Neuronal stem cell (in vitro differentiated cells): ENCODE data around the gene RPUSD1.
A peak's percentile ranks its signal among the peaks of the same experiment; 100 is the strongest.

Experiments used
- DNase-seq: peaks from one replicate; pipeline ENCODE4 v3.0.0-alpha.2; 2013; ENCODE audit warnings: low spot score
- H2AFZ ChIP-seq: one replicate; pipeline ENCODE4 v1.6.1; 2013; ENCODE audit warnings: mild to moderate bottlenecking, low read length, inconsistent platforms
- H2AK5ac ChIP-seq: 2 replicates; pipeline ENCODE4 v1.6.1; 2013; ENCODE audit warnings: low read depth, mild to moderate bottlenecking, inconsistent platforms, low read length, moderate library complexity, mixed read lengths
- H2BK120ac ChIP-seq: 2 replicates; pipeline ENCODE4 v1.6.1; 2013; ENCODE audit warnings: low read depth, mild to moderate bottlenecking, inconsistent platforms, low read length, moderate library complexity, mixed read lengths
- H2BK12ac ChIP-seq: one replicate; pipeline ENCODE4 v1.6.1; 2013; ENCODE audit warnings: low read length, inconsistent platforms
- H2BK15ac ChIP-seq: 2 replicates; pipeline ENCODE4 v1.6.1; 2013; ENCODE audit warnings: mild to moderate bottlenecking, low read length, inconsistent platforms, mixed read lengths
- H2BK5ac ChIP-seq: one replicate; pipeline ENCODE4 v1.6.1; 2013; ENCODE audit warnings: inconsistent platforms, mild to moderate bottlenecking, low read length, moderate library complexity
- H3K14ac ChIP-seq: one replicate; pipeline ENCODE4 v1.6.1; 2013; ENCODE audit warnings: low read length, inconsistent platforms
- H3K18ac ChIP-seq: 2 replicates; pipeline ENCODE4 v1.6.1; 2013; ENCODE audit warnings: low read length, inconsistent platforms
- H3K23ac ChIP-seq: 2 replicates; pipeline ENCODE4 v1.6.1; 2013; ENCODE audit warnings: low read depth, mild to moderate bottlenecking, mixed read lengths, low read length, inconsistent platforms; ENCODE audit not compliant: poor library complexity
- H3K27ac ChIP-seq: replicated peaks from 3 replicates; pipeline ENCODE4 v1.5.1; 2013; ENCODE audit warnings: low read length, inconsistent platforms
- H3K27me3 ChIP-seq, 3 experiments: 2 replicates each; pipeline ENCODE4 v1.6.1; 2013; ENCODE audit warnings: low read length in 3 of 3, mild to moderate bottlenecking in 2 of 3, inconsistent platforms in 1 of 3, low read depth in 1 of 3, mixed read lengths in 1 of 3, moderate library complexity in 1 of 3; ENCODE audit not compliant: control insufficient read depth in 3 of 3, insufficient read depth in 3 of 3
- H3K36me3 ChIP-seq, 2 donors: replicated peaks in 1 of 2; 2 replicates each; pipeline ENCODE4 v1.6.1; 2013; ENCODE audit warnings: low read length in 2 of 2; ENCODE audit not compliant: control insufficient read depth in 2 of 2, insufficient read depth in 2 of 2
- H3K4ac ChIP-seq: 2 replicates; pipeline ENCODE4 v1.6.1; 2013; ENCODE audit warnings: inconsistent platforms, mild to moderate bottlenecking, low read length, moderate library complexity
- H3K4me1 ChIP-seq, 2 donors: 1 replicate in 1 of 2; 2 replicates in 1 of 2; pipeline ENCODE4 v1.6.1; 2013; ENCODE audit warnings: low read length in 2 of 2, low read depth in 1 of 2; ENCODE audit not compliant: control insufficient read depth in 2 of 2, insufficient read depth in 1 of 2
- H3K4me2 ChIP-seq: one replicate; pipeline ENCODE4 v1.6.1; 2013; ENCODE audit warnings: mild to moderate bottlenecking, low read length, inconsistent platforms; ENCODE audit not compliant: insufficient read depth, poor library complexity, severe bottlenecking
- H3K4me3 ChIP-seq, 2 donors: 2 replicates each; pipeline ENCODE4 v1.5.1; 2013; ENCODE audit warnings: low read length in 2 of 2, mild to moderate bottlenecking in 2 of 2, inconsistent platforms in 1 of 2, moderate library complexity in 1 of 2
- H3K79me1 ChIP-seq: one replicate; pipeline ENCODE4 v1.6.1; 2013; ENCODE audit warnings: low read depth, mild to moderate bottlenecking, inconsistent platforms, low read length, moderate library complexity
- H3K9ac ChIP-seq: one replicate; pipeline ENCODE4 v1.6.1; 2013; ENCODE audit warnings: mild to moderate bottlenecking, low read depth, low read length, inconsistent platforms; ENCODE audit not compliant: poor library complexity
- H3K9me3 ChIP-seq, 2 donors: replicated peaks in 1 of 2; 2 replicates each; pipeline versions ENCODE3 to v1.6.1; 2013; ENCODE audit warnings: low read length in 2 of 2, mild to moderate bottlenecking in 2 of 2, inconsistent platforms in 1 of 2, low read depth in 1 of 2, mixed read lengths in 1 of 2, moderate library complexity in 1 of 2; ENCODE audit not compliant: control insufficient read depth in 2 of 2, insufficient read depth in 1 of 2
- H4K8ac ChIP-seq: one replicate; pipeline ENCODE4 v1.6.1; 2013; ENCODE audit warnings: low read depth, mild to moderate bottlenecking, inconsistent platforms, low read length, moderate library complexity
- H4K91ac ChIP-seq: one replicate; pipeline ENCODE4 v1.6.1; 2013; ENCODE audit warnings: low read length, low read depth, mild to moderate bottlenecking, inconsistent platforms; ENCODE audit not compliant: poor library complexity
- WGBS, 2 donors: extraction: QIAGEN DNeasy Blood & Tissue Kit; methylation state at CpG; one replicate each; pipeline ENCODE4 v1.1.7; 2013; ENCODE audit warnings: missing lambda C conversion rate in 2 of 2, mixed read lengths in 1 of 2; ENCODE audit not compliant: insufficient read length in 2 of 2, insufficient replicate concordance in 1 of 2; ENCODE audit errors: extremely low coverage in 2 of 2; 5-methylcytosine and 5-hydroxymethylcytosine counted together

Gene RPUSD1

GRCh38 chr16:764848-765487, 23.2 kb downstream of the RPUSD1 start:
- WGBS, 2 donors = no CpG with 5 or more reads among the region's 38 CpGs
- Histone ChIP-seq H3K9ac (peak overlapping the region; percentile 21), H2BK120ac (no peak overlapping the region), H3K4ac (no peak overlapping the region), H4K91ac (no peak overlapping the region), H2BK12ac (peak overlapping the region; percentile 73), H3K4me2 (no peak overlapping the region), H3K4me1 (peaks cover 5 to 16% of the 10 kb centered on the region in 2 donors), H3K23ac (no peak overlapping the region), H3K36me3 (no peaks in the 10 kb centered on the region), H3K27ac (no peak overlapping the region), H2AFZ (no peak overlapping the region), H3K9me3 (no peaks in the 10 kb centered on the region), H3K4me3 (no peak overlapping the region), H3K14ac (peak overlapping the region; percentile 71), H2BK15ac (peak overlapping the region; percentile 85), H2AK5ac (peak overlapping the region; percentile 90), H4K8ac (no peak overlapping the region), H3K79me1 (peaks cover 5% of the 10 kb centered on the region), H3K18ac (peak overlapping the region; percentile 80), H2BK5ac (no peak overlapping the region), H3K27me3 (peaks cover 0 to 14% (median 0%) of the 10 kb centered on the region in 3 experiments)
- DNase-seq = no peak

- no peak overlapping the region for H3K4me2 ChIP-seq
- peak overlapping the region; percentile 9 for H3K14ac ChIP-seq
- H4K8ac ChIP-seq = no peak overlapping the region
- DNase-seq = no peak
- H2AFZ ChIP-seq = no peak overlapping the region
- no CpG with 5 or more reads among the region's 20 CpGs for WGBS, 2 donors
- H2BK120ac ChIP-seq = no peak overlapping the region
- peaks cover 8 to 19% of the 10 kb centered on the region in 2 donors for H3K4me1 ChIP-seq
- H3K4ac ChIP-seq = peak overlapping the region; percentile 66
- H3K4me3 ChIP-seq = no peak overlapping the region
- H3K79me1 ChIP-seq = peaks cover 5% of the 10 kb centered on the region
- H2BK5ac ChIP-seq = no peak overlapping the region
- H3K27me3 ChIP-seq = peaks cover 0 to 15% (median 0%) of the 10 kb centered on the region in 3 experiments
- H2BK15ac ChIP-seq = peak overlapping the region; percentile 85
- H3K9me3 ChIP-seq = no peaks in the 10 kb centered on the region
- no peak overlapping the region for H4K91ac ChIP-seq
- H3K36me3 ChIP-seq = no peaks in the 10 kb centered on the region
- peak overlapping the region; percentile 44 for H3K18ac ChIP-seq
- H3K9ac ChIP-seq = no peak overlapping the region
- H3K23ac ChIP-seq = no peak overlapping the region
- H2BK12ac ChIP-seq = peak overlapping the region; percentile 14
- peak overlapping the region; percentile 91 for H2AK5ac ChIP-seq
- no peak overlapping the region for H3K27ac ChIP-seq
Measured at GRCh38 chr16:764184-764750, 23.9 kb downstream of the RPUSD1 start.

GRCh38 chr16:763369-764183, 24.6 kb downstream of the RPUSD1 start:
- no CpG with 5 or more reads among the region's 21 CpGs for WGBS, 2 donors
- Histone ChIP-seq H3K9ac (no peak overlapping the region), H4K8ac (no peak overlapping the region), H4K91ac (no peak overlapping the region), H2BK5ac (no peak overlapping the region), H3K36me3 (no peaks in the 10 kb centered on the region), H2BK15ac (peak overlapping the region; percentile 91), H2AK5ac (peak overlapping the region; percentile 97), H3K14ac (peak overlapping the region; percentile 9), H3K9me3 (no peaks in the 10 kb centered on the region), H3K4ac (peak overlapping the region; percentile 66), H3K4me2 (no peak overlapping the region), H3K4me3 (no peak overlapping the region), H3K27ac (no peak overlapping the region), H3K27me3 (peaks cover 0 to 15% (median 0%) of the 10 kb centered on the region in 3 experiments), H3K79me1 (peaks cover 5% of the 10 kb centered on the region), H2BK12ac (peak overlapping the region; percentile 42), H3K18ac (peak overlapping the region; percentile 38), H3K23ac (no peak overlapping the region), H2BK120ac (no peak overlapping the region), H3K4me1 (peaks cover 8 to 16% of the 10 kb centered on the region in 2 donors), H2AFZ (no peak overlapping the region)
- DNase-seq = no peak
